Dermis blood vessel endothelial cell (primary cell): ENCODE data around the gene ABTB2. TPM values are rescaled to one million over a fixed set of nuclear protein-coding genes. Genes with fewer than 3 reads are reported as not detected.

Experiments
- DNase-seq: peaks from one replicate; pipeline ENCODE4 v3.0.0; 2010
- total RNA-seq: library from RNA; depleted of rRNA; stranded (reverse); fragments of >200 nt; gene quantifications from 2 replicates; pipeline ENCODE4 v1.2.3, GENCODE V29; 2014

ABTB2 gene
- total RNA-seq, 1 donor from 2014 or later: 0.34 TPM

DNA sequence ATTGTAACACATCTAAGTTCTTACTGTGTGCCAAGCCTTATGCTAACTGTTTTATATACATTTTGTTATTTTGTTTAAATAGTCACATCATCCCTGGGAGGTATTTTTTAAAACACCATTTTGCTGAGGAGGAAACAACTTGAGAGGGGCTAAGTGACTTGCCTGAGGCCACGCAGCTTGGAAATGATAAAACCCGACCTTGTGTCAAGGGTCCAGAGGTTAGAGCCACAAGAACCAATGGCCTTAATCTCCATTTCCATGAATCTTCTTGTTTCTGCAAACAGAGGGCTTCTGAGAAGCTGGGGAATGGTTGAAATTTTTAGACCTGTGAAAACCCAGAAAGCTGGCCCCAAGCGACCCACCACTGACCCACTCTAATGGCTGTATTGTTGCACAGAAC lies 16.7 kb downstream of the ABTB2 start:
- no peak for DNase-seq

DNA sequence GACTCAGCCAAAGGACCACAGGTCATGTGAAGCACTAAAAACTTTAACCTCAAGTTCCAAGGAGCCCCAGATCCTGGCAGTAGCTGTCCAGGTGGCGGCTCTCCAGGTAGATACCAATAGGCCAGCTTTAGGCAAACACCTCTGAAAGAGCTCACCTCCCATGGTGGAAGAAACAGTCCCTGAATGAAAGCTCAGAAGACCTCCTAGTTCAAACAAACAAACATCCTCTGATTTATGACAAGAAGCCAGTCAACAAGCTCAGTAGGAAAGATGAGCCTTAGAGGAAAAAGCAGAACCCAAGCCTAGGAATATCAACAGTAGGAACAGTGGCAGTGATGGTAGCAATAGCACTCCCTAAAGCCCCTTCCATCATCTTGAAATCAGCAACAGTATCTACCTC lies 17.2 kb downstream of the ABTB2 start:
- no peak for DNase-seq

DNA sequence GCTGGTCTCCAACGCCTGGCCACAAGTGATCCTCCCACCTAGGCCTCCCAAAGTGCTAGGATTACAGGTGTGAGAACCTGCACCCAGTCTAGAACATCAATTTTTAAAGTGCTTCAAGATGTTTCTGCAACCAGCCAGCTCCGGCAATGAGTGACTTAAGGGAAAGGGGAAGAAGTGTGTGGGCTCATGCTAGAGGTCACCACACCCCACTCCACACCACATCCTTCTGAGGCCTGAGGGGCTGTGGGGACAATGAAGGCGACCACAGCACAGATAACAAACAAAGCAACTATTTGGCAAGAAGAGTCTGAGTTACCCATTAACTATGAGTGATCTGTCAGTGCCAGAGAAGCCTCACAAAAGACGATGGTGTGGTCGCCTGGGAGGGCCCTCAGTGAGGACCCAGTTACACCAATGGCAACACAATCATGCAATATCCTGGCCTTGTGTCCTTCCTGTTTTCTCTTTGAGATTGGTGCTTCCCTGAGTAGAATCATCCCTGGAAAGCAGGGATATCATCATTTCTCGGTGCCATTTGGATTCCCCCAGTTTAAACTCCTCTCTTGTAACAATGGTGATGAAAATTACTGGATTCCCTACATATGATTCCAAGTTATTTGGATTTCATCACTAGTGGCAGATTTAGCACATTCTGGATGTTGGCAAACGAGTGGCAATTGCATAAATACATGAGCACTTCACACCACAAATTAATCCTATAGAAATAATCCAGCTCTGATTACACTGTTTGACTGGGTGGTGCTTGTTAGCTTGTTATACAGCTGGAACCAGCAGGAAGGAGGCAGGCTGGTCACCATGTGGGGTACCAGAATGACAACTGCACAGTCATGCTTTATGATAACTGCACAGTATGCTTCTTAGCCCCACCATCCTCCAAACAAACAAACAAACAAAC lies 18.4 kb downstream of the ABTB2 start:
- DNase-seq: no peak

DNA sequence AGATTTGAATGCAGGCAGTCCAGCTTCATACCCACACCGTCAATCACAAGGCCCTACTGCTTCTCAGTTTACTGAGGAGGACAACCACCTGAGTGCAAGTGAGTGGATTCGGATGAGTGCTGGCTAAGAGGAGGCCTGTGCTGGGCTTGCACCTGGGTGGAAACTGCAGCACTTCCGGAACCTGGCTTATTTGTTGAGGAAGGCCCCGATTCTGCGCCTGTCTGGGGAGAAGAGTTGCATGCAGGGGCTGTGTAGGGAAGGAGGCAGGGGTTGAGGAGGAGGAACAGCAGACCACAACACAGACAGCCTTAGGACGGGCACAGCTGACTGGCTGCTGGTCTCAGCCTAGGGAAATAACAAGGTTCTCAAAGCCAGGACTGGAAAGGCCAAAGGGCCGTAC lies 20.8 kb downstream of the ABTB2 start:
- DNase-seq: no peak

DNA sequence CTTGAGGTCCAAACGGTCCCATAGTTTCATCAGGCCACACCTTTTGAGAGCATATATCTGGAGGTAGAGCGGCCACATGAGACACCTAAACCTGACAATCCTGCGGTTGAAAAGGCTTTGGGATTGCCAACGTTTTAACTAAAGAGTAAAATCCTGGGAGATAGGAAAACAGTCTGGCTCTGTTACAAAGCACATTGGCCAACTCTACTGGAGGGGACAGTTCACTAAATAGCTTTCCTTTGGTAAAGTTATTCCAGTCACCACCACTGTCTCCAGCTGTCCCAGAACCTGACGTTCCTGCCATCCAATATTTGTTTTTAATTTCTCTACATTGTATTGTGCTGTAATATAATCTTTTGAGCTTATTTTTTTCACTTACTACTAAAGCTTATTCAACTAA lies 22.0 kb downstream of the ABTB2 start:
- no peak for DNase-seq

DNA sequence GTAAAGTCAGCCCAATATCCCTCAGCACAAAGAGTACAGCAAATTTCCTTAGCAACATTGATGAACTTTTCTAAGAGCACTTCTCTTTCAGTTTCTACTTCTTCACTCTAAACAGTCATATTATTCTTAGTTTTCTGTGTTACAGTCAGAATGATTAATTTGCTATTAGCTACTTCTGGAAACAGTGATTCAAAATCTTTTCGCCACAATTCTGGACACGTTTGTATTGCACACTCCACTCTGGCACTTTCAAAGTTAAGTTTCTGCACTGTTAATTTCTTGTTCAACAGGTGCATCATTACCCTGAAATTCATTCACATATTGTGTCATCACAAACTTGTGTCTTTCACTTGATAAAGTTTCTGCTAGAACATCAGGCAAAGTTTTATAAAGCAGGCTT lies 22.5 kb downstream of the ABTB2 start:
- no peak for DNase-seq

DNA sequence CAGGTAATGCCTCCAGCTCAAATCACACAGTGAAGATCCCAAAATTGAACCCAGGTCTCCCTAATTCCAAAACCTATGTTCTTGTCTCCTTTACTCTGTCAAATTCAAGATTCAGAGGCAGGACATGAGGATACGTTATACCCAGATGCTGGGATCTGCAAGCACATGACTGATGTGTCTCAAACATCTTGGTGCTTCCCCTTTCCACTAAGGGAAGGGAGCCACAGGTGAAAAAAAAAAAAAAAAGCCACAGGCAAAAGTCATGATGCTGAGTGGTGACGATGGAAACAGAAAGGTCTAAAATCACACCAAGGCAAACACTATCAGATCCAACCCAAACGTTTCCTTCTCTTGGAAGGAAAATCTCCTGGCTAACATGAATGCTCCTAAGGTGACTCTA lies 24.0 kb downstream of the ABTB2 start:
- no peak for DNase-seq

DNA sequence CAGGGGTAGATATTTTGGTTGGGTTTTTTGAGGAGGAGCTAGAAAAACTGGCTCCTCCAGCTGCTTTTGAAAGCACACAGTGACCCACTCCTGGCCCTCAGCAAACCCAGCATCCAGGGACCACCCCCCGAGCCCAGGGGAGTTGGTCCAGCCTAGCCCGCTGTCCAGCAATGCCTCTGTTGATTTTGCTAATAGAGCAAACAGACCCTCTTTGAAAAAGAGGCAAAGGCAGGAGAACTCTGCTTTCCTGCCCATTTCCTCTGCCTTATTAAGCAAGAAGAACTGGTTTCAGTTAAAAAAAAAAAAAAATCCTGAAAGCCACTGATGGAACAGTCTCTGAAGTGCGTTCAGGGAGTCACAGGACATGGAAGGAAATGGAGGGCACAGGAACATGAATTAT lies 25.3 kb downstream of the ABTB2 start:
- DNase-seq: no peak

DNA sequence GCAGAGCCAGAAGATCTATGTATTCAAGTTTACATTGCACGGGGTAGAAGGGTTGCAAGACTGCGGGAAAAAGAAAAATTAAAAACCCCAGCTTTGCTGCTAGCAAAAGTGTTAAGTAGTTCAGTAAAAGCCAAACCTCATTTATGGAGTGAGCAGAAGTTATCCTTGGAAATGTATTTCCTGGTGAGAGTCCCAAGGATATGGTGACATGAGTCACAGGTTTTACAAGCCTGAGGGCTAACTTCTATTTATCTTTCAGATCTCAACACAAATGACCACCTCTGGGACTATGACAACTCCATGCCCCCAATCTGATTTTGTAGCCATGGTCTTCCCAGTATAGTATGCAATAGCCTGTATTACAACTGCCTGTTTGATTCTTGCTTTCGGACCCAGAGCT lies 26.1 kb downstream of the ABTB2 start:
- no peak for DNase-seq

DNA sequence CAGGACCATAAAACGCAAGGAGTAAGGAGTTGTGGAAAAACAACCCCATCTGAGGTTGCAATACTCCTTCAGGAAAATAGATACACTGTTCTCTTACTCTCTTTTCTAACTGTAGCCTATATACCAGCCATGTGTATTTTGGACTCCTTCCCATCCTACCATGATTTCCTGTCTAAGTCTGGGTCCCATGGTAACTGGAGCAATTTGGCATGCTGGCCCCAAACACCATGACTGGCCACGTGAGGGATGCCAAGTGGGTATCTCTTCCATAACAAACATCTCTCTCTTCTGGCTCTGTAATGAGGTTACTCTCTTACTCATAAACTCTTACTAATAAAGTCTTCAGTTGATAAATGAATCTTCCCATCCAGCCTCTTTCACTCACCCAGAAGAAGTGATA lies 26.5 kb downstream of the ABTB2 start:
- DNase-seq: no peak

DNA sequence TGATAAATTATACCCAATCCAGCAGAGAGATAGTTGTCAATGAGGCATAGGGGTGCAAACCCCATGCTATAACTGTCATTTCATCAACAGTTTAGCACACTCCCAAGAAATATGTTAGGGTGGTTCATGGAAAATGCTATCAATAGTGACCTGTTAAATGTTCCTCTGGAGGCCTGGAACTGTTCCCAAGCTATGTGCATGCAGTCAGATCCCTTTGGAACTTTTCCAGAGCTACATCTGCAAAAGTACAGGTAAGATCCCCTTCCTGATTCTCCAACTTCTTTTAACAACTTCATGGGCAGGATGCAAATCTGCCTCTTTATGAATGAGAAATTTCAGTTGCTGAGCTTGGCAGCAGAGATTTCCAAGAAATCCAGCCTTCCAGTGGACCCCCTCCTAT lies 27.2 kb downstream of the ABTB2 start:
- DNase-seq: no peak

DNA sequence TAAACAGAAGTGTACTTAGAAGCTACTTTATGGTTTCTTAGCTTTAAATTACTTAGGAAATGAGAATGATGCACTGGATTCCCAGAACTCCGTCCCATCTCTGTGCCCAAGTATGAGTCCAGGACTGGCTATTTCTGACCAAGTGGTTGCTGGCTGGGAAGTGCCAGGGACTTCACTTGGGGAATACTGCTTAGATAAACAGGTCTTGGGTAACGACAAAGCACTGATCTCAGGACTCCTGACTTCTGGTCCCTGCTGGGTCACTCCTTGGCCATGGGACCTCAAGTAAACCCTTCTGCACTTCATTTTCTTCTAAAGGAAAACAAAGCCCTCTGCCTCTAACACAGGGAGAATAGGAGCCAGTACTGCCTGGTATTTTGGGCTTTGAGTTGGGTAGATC lies 27.9 kb downstream of the ABTB2 start:
- no peak for DNase-seq

DNA sequence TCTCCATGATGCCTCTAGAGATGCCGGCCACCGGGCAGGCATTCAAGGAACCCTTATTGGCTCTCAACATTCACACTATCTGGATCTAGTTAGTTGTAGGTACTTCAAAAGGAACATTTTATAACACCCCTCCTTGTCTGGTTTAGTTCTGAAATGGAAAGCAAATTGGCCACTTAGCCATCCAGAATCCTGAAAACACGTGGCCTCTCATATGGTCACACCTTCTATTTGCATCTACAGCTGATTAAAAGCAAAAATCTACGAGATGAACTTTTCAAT lies 29.2 kb downstream of the ABTB2 start:
- DNase-seq: no peak

DNA sequence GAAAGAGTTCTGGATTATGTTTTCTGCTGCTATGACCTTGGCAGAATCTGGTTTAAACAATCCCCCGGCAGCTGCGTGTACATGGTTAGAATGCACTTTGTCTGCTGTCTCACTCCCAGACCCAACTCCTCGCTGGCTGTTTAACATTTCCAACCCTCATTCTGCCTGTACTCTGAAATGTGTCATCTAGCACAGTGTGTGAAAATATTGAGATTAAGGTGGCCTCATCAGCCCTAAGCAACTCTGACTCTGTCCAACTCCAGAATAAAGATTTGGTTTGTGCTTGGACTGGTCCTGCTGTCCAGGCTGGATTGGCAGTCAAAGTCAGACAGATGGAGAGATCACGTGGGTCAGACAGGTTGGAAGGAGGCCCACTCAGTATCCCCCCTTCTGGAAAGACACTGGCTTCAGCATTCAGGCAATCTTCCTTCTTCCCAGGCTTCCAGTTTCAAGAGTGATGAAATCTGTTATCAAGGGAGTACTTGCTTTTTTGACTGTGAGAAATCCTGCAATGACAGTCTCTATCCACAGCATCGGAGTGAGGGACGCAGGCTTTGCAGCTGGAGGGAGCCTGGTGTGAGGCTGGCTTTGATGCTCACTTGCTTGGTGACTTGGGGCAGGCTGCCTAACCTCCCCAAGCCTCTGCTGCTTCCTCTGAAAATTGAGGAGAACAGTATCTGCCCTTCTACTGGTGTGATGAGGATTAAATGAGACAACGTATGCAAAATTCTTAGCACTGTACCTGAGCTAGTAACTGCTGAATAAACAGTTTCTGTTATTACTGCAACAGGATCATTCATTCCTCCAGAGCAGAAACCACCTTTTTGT lies 29.8 kb downstream of the ABTB2 start:
- DNase-seq: no peak

DNA sequence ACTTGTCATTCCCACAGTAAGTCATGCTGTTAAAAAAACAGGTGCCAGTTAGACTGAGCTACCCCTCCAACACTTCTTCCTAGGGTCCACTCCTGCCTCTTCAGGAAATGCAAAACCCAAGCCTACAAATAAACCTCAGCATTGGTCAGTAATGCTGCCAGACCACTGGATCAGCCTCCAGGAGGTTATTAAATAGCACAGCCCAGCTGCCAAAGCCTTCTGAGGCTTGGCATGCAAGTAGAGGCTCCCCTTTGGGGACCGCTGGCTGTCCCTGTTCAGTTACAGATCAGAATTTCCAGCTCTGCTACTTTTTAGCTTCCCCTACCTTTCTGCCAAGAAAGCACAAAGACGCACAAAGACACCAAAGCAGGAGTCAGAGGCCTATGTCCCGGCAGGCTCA lies 33.3 kb downstream of the ABTB2 start:
- no peak for DNase-seq

DNA sequence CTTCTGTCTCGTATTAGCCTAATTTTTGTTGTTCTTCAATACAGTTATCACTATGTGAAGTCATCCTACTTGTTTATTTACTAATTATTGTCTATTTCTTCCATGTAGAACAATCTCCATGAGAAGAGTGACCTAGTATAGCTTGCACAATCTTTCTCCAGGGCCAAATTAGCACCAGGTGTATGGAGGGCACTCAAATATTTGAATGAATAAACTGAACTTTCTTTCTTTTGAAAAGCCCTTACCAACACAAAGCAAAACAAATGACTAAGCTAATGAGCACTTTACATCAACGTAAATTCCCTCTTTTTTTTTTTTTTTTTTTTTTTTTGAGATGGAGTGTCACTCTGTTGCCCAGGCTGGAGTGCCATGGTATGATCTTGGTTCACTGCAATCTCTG lies 34.2 kb downstream of the ABTB2 start:
- no peak for DNase-seq

DNA sequence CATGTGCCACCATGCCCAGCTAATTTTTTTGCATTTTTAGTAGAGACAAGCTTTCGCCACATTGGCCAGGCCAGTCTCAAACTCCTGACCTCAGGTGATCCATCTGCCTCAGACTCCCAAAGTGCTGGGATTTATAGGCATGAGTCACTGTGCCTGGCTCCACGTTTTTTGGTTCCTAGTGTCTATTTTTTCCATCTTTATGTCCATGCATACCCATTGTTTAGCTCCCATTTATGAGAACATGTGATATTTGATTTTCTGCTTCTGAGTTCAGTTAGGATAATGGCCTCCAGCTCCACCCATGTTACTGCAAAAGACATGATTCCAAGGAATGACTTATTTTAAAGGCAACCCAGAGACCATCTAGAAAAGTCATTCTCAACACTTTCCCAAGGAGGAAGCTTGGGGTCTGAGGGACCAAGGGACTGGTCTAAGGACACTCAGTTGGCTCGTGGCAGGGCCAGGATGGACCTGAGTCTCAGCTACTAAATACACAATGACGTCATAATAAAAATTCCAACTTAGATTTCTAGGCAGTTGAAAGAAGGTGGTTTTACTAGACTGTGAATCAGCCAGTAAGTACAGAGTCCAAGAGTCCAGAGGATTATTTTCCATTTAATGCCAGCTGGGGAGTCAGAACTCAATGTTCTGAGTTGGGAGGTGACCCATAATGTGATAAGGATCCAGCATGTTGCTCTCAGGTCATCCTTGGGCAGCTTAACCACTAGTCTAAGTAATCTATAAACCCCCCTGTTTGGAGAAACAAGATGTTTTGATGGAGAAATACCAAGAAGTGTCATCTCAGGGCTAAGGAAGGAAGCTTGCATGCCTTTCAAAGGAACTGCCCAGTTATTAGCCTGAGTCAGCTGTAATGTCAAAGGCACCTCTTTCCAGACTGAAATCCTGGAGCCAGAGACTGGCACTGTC lies 39.4 kb downstream of the ABTB2 start:
- no peak for DNase-seq

DNA sequence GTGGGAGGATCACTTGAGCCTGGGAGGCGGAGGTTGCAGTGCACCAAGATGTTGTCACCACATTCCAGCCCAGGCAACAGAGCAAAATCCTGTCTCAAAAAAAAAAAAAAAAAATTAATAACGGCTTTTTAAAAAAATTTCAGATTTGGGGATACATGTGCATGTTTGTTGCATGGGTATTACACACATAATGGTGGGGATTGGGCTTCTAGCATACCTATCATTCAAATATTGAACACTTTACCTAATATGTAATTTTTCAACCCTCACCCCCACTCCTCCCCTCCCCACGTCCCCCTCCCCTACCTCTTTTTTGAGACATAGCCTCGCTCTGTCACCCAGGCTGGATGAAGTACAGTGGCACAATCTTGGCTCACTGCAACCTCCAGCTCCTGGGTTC lies 40.1 kb downstream of the ABTB2 start:
- DNase-seq: no peak

DNA sequence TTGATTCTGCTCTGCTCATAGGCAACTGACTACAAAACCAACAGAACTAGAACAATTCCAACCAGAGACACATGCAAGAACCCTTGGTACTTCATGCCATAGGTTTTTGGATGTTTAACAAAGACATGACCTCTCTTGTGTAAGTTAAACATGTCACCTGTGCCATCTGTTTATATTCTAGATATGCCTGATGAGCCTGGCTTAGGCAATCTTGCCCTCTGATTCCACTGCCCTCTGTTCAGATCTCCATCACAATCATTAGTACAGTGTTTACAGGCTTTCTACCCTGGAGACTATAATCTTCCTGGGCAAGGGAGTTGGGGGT lies 40.8 kb downstream of the ABTB2 start:
- no peak for DNase-seq

DNA sequence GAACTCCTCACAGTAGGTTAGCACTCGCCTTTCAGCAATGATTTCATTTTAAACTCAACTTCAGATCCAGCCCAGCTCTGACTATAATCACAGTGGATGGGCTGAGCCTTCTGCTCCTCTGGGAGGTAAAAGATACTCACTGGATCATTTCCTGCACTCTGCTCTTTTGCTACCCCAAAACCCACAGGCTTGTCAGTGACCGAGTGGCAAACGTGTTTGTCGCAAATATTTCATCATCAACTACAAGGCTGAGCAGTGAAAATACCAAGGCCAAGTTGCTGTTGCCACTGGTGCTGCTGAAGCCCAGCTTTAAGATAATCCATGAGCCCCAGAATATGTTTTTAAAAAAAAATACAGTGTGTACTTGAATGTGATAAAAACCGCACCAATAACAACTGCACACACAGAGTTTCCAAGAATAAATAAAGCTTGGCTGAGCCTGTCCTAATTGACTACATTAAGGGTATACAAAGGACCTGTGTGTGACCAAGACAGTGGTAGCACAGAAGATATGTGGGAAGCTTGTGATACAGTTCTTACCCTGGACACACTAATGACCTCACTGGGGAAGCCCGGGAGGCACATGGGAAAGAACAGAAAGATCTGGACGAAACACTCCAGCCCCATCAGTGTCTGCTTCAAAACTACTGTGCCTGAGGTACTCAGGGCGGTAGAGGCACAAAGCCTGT lies 41.3 kb downstream of the ABTB2 start:
- DNase-seq: no peak

DNA sequence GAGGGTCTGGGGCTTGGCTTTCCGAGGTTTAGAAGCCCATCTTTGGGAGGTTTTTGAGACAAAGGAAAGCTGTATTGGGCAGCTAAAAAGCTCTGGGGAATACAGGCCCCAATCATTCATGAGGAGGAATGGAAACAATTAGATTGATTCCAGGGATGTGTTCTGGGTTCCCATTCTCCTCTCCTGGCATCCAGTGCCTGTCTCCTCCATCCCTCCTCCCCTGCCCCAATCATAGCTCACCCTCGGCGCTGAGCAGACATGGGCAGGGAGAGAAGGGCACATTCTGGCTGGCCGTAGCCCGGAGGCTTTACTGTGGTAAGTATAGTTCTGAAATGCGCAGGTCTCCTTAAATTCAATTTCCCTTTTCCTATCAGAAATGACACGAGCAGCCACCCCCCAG lies 42.4 kb downstream of the ABTB2 start:
- DNase-seq: no peak

DNA sequence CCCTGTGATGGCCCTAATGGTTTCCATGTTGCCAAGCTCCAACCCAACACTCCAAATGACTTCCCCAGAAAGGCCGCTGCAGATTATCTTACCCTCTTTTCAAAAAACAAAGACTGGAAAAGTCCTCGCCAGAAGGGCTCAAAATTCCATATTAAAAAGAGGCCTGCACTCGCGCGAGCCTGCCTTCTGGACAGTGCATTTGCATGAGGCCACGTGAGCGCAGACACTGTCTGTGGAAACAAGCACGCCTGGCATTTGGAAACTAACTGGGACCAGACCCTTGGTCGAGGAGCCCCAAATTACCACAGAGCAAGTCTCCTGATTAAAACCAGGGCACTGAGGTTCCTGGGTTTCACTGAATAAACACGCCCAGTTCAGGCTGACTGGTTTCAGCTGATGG lies 42.9 kb downstream of the ABTB2 start:
- no peak for DNase-seq

DNA sequence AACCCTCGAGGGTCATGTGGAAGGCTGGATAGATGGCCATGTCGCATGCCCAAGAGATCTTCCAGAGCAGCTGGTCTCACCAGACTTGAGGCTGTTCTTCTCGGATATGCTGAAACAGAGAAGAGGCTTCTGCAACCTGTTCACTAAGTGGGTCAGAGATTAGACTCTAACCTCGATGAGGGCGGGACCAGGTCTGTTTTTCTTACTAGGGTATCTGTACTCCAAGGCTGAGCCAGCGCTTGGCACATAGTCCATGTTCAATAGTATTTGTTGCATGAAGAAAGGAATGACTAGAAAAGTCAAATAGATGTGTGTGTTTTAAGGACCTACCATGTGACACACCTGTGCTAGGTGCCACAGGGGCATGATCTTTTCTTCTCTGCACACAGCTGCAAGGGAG lies 43.6 kb downstream of the ABTB2 start:
- no peak for DNase-seq
